PFSK-1 (cell line): ENCODE data around the gene OAS3.

Source experiments
- POLR2AphosphoS5 ChIP-seq: IDR thresholded peaks from 2 replicates; pipeline ENCODE4 v1.6.1; 2012; ENCODE audit warnings: low read depth, mild to moderate bottlenecking, control low read depth, low read length, moderate library complexity
- SIN3A ChIP-seq: IDR thresholded peaks from 2 replicates; pipeline ENCODE4 v1.6.1; 2012; ENCODE audit warnings: mild to moderate bottlenecking, low read length, moderate library complexity, borderline replicate concordance; ENCODE audit not compliant: insufficient read depth
- TAF1 ChIP-seq: IDR thresholded peaks from 2 replicates; pipeline ENCODE4 v1.6.1; 2012; ENCODE audit warnings: low read length, control low read depth, borderline replicate concordance; ENCODE audit not compliant: insufficient read depth
- TF ChIP-seq, protein P1 (sequence below), 2 experiments: IDR thresholded peaks; 2 replicates each; pipeline versions ENCODE4 v1.6.1 to v1.8.0; 2011 to 2012; ENCODE audit warnings: low read depth in 2 of 2, low read length in 2 of 2, control low read depth in 1 of 2, inconsistent platforms in 1 of 2, mild to moderate bottlenecking in 1 of 2, moderate library complexity in 1 of 2; ENCODE audit not compliant: insufficient read depth in 1 of 2

GRCh38 chr12:112946236-112947000 lies 8.1 kb downstream of the OAS3 start:
- no peak for TF ChIP-seq POLR2AphosphoS5
- no peak for TF ChIP-seq TAF1
- TF ChIP-seq, protein P1, sequence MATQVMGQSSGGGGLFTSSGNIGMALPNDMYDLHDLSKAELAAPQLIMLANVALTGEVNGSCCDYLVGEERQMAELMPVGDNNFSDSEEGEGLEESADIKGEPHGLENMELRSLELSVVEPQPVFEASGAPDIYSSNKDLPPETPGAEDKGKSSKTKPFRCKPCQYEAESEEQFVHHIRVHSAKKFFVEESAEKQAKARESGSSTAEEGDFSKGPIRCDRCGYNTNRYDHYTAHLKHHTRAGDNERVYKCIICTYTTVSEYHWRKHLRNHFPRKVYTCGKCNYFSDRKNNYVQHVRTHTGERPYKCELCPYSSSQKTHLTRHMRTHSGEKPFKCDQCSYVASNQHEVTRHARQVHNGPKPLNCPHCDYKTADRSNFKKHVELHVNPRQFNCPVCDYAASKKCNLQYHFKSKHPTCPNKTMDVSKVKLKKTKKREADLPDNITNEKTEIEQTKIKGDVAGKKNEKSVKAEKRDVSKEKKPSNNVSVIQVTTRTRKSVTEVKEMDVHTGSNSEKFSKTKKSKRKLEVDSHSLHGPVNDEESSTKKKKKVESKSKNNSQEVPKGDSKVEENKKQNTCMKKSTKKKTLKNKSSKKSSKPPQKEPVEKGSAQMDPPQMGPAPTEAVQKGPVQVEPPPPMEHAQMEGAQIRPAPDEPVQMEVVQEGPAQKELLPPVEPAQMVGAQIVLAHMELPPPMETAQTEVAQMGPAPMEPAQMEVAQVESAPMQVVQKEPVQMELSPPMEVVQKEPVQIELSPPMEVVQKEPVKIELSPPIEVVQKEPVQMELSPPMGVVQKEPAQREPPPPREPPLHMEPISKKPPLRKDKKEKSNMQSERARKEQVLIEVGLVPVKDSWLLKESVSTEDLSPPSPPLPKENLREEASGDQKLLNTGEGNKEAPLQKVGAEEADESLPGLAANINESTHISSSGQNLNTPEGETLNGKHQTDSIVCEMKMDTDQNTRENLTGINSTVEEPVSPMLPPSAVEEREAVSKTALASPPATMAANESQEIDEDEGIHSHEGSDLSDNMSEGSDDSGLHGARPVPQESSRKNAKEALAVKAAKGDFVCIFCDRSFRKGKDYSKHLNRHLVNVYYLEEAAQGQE (IDR thresholded peaks at IDR 0.05; ENCODE audit: insufficient read depth in 1 of 2, low read depth in 2 of 2, low read length in 2 of 2), result no peak
- no peak for TF ChIP-seq SIN3A
